K562 treated with DMSO at 1 percent for 48 hours (cell line): ENCODE results near the gene OR52E5. TPM values are rescaled to one million over a fixed set of nuclear protein-coding genes. Genes with fewer than 3 reads are reported as not detected.

Experiments
- total RNA-seq: library from RNA; unstranded; fragments of 300-600 nt; gene quantifications from 2 replicates; pipeline ENCODE4 v1.2.3, GENCODE V29; 2022; ENCODE audit warnings: low replicate concordance; ENCODE audit errors: extremely low read depth

OR52E5 gene
- total RNA-seq = not detected in 2 replicates

DNA sequence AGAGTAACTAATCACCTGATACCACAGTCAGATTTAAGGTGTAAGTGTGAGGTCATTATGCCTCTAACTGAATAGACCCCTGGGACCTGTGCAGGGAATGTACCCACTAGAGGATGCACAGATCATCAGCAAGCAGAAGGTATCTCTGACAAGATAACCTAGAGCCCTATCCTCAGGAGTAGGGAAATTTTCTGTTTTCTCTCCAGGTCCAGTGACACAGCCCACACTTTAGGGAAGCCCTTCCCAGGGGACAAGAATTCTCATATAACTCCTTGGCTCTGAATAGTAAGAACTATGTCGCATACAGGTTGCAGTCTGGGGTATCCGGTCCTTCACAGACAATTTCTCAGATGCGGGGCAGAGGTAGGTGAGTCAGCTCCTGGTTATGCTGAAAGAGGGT, at the start of gene OR52E5:
Gene OR52E5 (plus strand): TSS at position 301 of the 400 bp plus-strand sequence. CDS start 7,569 bp downstream, outside the sequence.

GRCh38 chr11:5857590-5857989, 35.4 kb upstream of the OR52E5 start, which contains the start of gene OR52E8:
Gene OR52E8 (minus strand): TSS chr11:5857690. CDS start chr11:5857690, 0 bp downstream.

DNA sequence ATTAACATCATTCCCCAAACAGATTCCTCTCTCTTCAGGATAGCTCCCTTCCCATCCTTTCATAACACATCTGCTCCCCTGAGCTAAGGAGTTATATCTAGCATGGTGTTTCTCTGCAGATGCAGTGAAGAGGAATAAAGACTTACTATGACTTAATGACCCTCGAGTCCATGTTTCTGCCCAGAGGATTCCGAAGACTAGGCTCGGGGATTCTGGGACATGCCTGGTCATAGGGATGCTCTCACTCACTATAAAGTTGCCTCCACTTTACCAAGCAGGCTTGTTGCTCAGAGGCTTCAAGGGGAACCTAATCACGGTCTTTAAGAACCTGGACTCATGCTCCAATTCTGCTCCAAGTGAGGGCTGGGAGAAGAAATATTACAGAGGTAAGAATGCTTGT, 12.7 kb upstream of the OR52E5 start, which contains the start of gene OR52E4:
Gene OR52E4 (plus strand): TSS at position 301 of the 400 bp plus-strand sequence. CDS start 3,664 bp downstream, outside the sequence.

GRCh38 chr11:5941951-5942350, 48.9 kb downstream of the OR52E5 start, which contains the start of gene OR56A3:
Gene OR56A3 (plus strand): TSS chr11:5942251. CDS start chr11:5947347, 5,096 bp downstream.

Other genes starting within 250 kb of the OR52E5 start
- gene TRIM5, start 208.1 kb upstream of the OR52E5 start, total RNA-seq = not detected in 2 replicates
- gene TRIM22, start 203.4 kb upstream of the OR52E5 start, total RNA-seq = not detected in 2 replicates
- gene OR56B1, start 156.8 kb upstream of the OR52E5 start, total RNA-seq = not detected in 2 replicates
- gene OR52N4, start 139.0 kb upstream of the OR52E5 start, total RNA-seq = not detected in 2 replicates
- gene OR52N5, start 109.9 kb upstream of the OR52E5 start, total RNA-seq = not detected in 2 replicates
- gene OR52N1, start 101.9 kb upstream of the OR52E5 start, total RNA-seq = not detected in 2 replicates
- gene OR52N2, start 84.3 kb upstream of the OR52E5 start, total RNA-seq = not detected in 2 replicates
- not detected in 2 replicates for gene OR52E6, start 51.3 kb upstream of the OR52E5 start, total RNA-seq
- not detected in 2 replicates for gene OR52E8, start 35.5 kb upstream of the OR52E5 start, total RNA-seq
- not detected in 2 replicates for gene OR52E4, start 12.6 kb upstream of the OR52E5 start, total RNA-seq
- gene OR56A3, start 49.0 kb downstream of the OR52E5 start, total RNA-seq = not detected in 2 replicates
- not detected in 2 replicates for gene OR56A5, start 75.3 kb downstream of the OR52E5 start, total RNA-seq
- not detected in 2 replicates for gene OR52L1, start 93.8 kb downstream of the OR52E5 start, total RNA-seq
- gene OR56A4, start 113.7 kb downstream of the OR52E5 start, total RNA-seq = not detected in 2 replicates
- gene OR56A1, start 137.6 kb downstream of the OR52E5 start, total RNA-seq = not detected in 2 replicates
- gene OR56B4, start 214.5 kb downstream of the OR52E5 start, total RNA-seq = not detected in 2 replicates